ENCODE measurements around the gene BAHCC1.

BAHCC1 gene

GRCh38 chr17:81379523-81379942, 15.7 kb upstream of the BAHCC1 start:
- CTCF ChIA-PET = no interaction called here
- Histone ChIP-seq H3K4me3 (ENCODE audit: low read depth, low read length) (no peak overlapping the region), H3K36me3 (ENCODE audit: control insufficient read depth in 2 of 2, insufficient read depth in 1 of 2, low read length in 2 of 2) (no peaks in the 10 kb centered on the region), H3K4me1 (ENCODE audit: control insufficient read depth, insufficient read depth, low read length) (no peaks in the 10 kb centered on the region), H3K27ac (ENCODE audit: extremely low read depth, low read depth, low read length) (no peak overlapping the region), H3K9me3 (ENCODE audit: control insufficient read depth, insufficient read depth, low read depth, low read length) (no peaks in the 10 kb centered on the region)
- TF ChIP-seq ZNF423 (tag by site-specific recombination; IDR thresholded peaks at IDR 0.05) (no peak), ZNF341 (tag by site-specific recombination; IDR thresholded peaks at IDR 0.05; ENCODE audit: low read depth) (0 out of 2 replicates have a peak, but pooled peaks have one; percentile 8), TRIM28 (IDR thresholded peaks at IDR 0.05; ENCODE audit: borderline replicate concordance, low read length) (no peak), ZNF843 (tag by site-specific recombination; IDR thresholded peaks at IDR 0.05) (no peak), ZNF777 (tag by site-specific recombination; IDR thresholded peaks at IDR 0.05; ENCODE audit: borderline replicate concordance) (no peak), ZNF16 (tag by site-specific recombination; IDR thresholded peaks at IDR 0.05; ENCODE audit: low read depth) (no peak), ZIC2 (tag by site-specific recombination; IDR thresholded peaks at IDR 0.05) (no peak), ZNF121 (tag by site-specific recombination; IDR thresholded peaks at IDR 0.05) (no peak), SALL2 (tag by site-specific recombination; IDR thresholded peaks at IDR 0.05; ENCODE audit: borderline replicate concordance) (no peak), ZXDB (tag by site-specific recombination; IDR thresholded peaks at IDR 0.05) (no peak), ZBTB49 (tag by site-specific recombination; IDR thresholded peaks at IDR 0.05; ENCODE audit: low read depth) (no peak), ZNF571 (tag by site-specific recombination; IDR thresholded peaks at IDR 0.05) (no peak), SCRT2 (tag by site-specific recombination; IDR thresholded peaks at IDR 0.05) (peak; percentile 25; the same call in 1 of the 2 replicates), KLF10 (tag by site-specific recombination; IDR thresholded peaks at IDR 0.05) (no peak), ZNF354C (tag by site-specific recombination; IDR thresholded peaks at IDR 0.05; ENCODE audit: borderline replicate concordance, low read depth) (no peak)
- POLR2A ChIA-PET = interaction anchor here (1.0 kb wide), 1 partner anchor 34 kb away, joined by 3 read pairs; no protein-coding TSS in a partner anchor

GRCh38 chr17:81380131-81380530, 15.1 kb upstream of the BAHCC1 start:
- ChIA-PET CTCF (no interaction called here), POLR2A (interaction anchor here (1.0 kb wide), 1 partner anchor 35 kb away, joined by 3 read pairs; no protein-coding TSS in a partner anchor)
- H3K36me3 ChIP-seq (ENCODE audit: control insufficient read depth in 2 of 2, insufficient read depth in 1 of 2, low read length in 2 of 2) = no peaks in the 10 kb centered on the region
- H3K4me1 ChIP-seq (ENCODE audit: control insufficient read depth, insufficient read depth, low read length) = no peaks in the 10 kb centered on the region
- TF ChIP-seq ZNF23 (tag by site-specific recombination; IDR thresholded peaks at IDR 0.05; ENCODE audit: borderline replicate concordance) (no peak), PRDM4 (tag by site-specific recombination; IDR thresholded peaks at IDR 0.05) (peak; percentile 63), ZNF768 (tag by site-specific recombination; IDR thresholded peaks at IDR 0.05) (0 out of 2 replicates have a peak, but pooled peaks have one; percentile 65)
- H3K9me3 ChIP-seq (ENCODE audit: control insufficient read depth, insufficient read depth, low read depth, low read length) = no peaks in the 10 kb centered on the region
- no peak overlapping the region for H3K4me3 ChIP-seq (ENCODE audit: low read depth, low read length)
- H3K27ac ChIP-seq (ENCODE audit: extremely low read depth, low read depth, low read length) = no peak overlapping the region

All from HEK293 (cell line).